Activated CD8-positive, alpha-beta memory T cell treated with anti-CD3 and anti-CD28 coated beads for 1 hour (primary cell): ENCODE measurements around the gene FANCF.
"Not testable (repeated sequence)": the region's sequence is repeated elsewhere in the genome, so short reads cannot be mapped to it uniquely, and the experiment has no call there.

Source experiments
- DNase-seq, 2 donors: peaks; one replicate each; pipeline ENCODE4 v3.0.0-alpha.2; 2020; ENCODE audit warnings: low read depth in 1 of 2; ENCODE audit errors: extremely low read depth in 1 of 2

FANCF gene

GRCh38 chr11:22625448-22626287 lies at the start of gene FANCF:
TSS of gene FANCF (minus strand) at chr11:22625823. CDS start at chr11:22625810, 13 bp downstream.
- DNase-seq: peak; percentile 78 to 93

GRCh38 chr11:22674470-22675439 lies 49.1 kb upstream of the FANCF start:
- no peak for DNase-seq

GRCh38 chr11:22671751-22672150 lies 46.1 kb upstream of the FANCF start:
- no peak for DNase-seq

- no peak for DNase-seq
Observed at GRCh38 chr11:22670830-22671229, 45.2 kb upstream of the FANCF start.

GRCh38 chr11:22669368-22669767 lies 43.7 kb upstream of the FANCF start:
- no peak for DNase-seq

- DNase-seq: no peak
Observed at GRCh38 chr11:22668005-22668796, 42.6 kb upstream of the FANCF start.

GRCh38 chr11:22666688-22667439 lies 41.2 kb upstream of the FANCF start:
- DNase-seq: no peak

GRCh38 chr11:22666325-22666687 lies 40.7 kb upstream of the FANCF start, which contains the start of gene GAS2:
TSS of gene GAS2 (plus strand) at chr11:22666611. CDS start at chr11:22674870, 8,259 bp downstream.
- DNase-seq: no peak

- DNase-seq: no peak
Observed at GRCh38 chr11:22659783-22660182, 34.2 kb upstream of the FANCF start.

GRCh38 chr11:22657101-22657694 lies 31.6 kb upstream of the FANCF start:
- DNase-seq: no peak

GRCh38 chr11:22656130-22656529 lies 30.5 kb upstream of the FANCF start:
- no peak for DNase-seq

- not testable (repeated sequence) for DNase-seq
Observed at GRCh38 chr11:22652346-22652745, 26.7 kb upstream of the FANCF start.

- no peak for DNase-seq
Observed at GRCh38 chr11:22641559-22641958, 15.9 kb upstream of the FANCF start.

GRCh38 chr11:22640862-22641261 lies 15.2 kb upstream of the FANCF start:
- no peak for DNase-seq

GRCh38 chr11:22635689-22636088 lies 10.1 kb upstream of the FANCF start:
- no peak for DNase-seq

GRCh38 chr11:22634897-22635629 lies 9.4 kb upstream of the FANCF start:
- no peak for DNase-seq

GRCh38 chr11:22633354-22633902 lies 7.8 kb upstream of the FANCF start:
- no peak for DNase-seq

GRCh38 chr11:22627421-22627820 lies 1.8 kb upstream of the FANCF start:
- no peak for DNase-seq
